T-cell (primary cell): ENCODE data around the gene RPS6KA2. TPM values are rescaled to one million over a fixed set of nuclear protein-coding genes. Genes with fewer than 3 reads are reported as not detected.

Experiments
- ATAC-seq, 4 experiments: fragments of 200-7000 bp in 3 of 4; fragments of 150-1000 bp in 1 of 4; cut with Tn5 transposase; replicated peaks in 1 of 4; 1 replicate in 3 of 4; 2 replicates in 1 of 4; pipeline ENCODE4 v1.10.0; 2021; ENCODE audit warnings: moderate library complexity in 3 of 4, mild to moderate bottlenecking in 2 of 4, moderate number of reproducible peaks in 1 of 4
- CTCF ChIA-PET, 2 donors: fragments of 300-600 bp; sonication (Branson Sonifier 250); formaldehyde crosslinking; loops; one replicate each; lab custom pipeline; 2022; ENCODE audit warnings: antibody characterized with exemption in 2 of 2; lab: Charles Lee
- POLR2A ChIA-PET, 2 donors: fragments of 300-600 bp; sonication (Branson Sonifier 250); formaldehyde crosslinking; loops; one replicate each; lab custom pipeline; 2022; ENCODE audit warnings: antibody characterized with exemption in 2 of 2; lab: Charles Lee
- DNase-seq, 35 experiments: peaks; one replicate each; pipeline versions ENCODE4 v3.0.0 to v3.0.0-alpha.2; 2013 to 2023
- H3K27ac ChIP-seq: one replicate; pipeline ENCODE4 v1.5.1; 2013; ENCODE audit warnings: low read length
- H3K27me3 ChIP-seq, 2 experiments: replicated peaks in 1 of 2; 1 replicate in 1 of 2; 2 replicates in 1 of 2; pipeline versions ENCODE4 v1.6.1 to v1.7.0; 2013; ENCODE audit warnings: low read length in 1 of 2, mixed read lengths in 1 of 2; ENCODE audit not compliant: control insufficient read depth in 2 of 2, insufficient read depth in 2 of 2; ENCODE audit errors: extremely low read depth in 1 of 2
- H3K36me3 ChIP-seq, 2 donors: 1 replicate in 1 of 2; 2 replicates in 1 of 2; pipeline versions ENCODE4 v1.6.1 to v1.7.0; 2013; ENCODE audit warnings: low read length in 1 of 2; ENCODE audit not compliant: control insufficient read depth in 2 of 2, insufficient read depth in 1 of 2; ENCODE audit errors: extremely low read depth in 1 of 2
- H3K4me1 ChIP-seq, 2 experiments: 1 replicate in 1 of 2; 2 replicates in 1 of 2; pipeline versions ENCODE4 v1.6.1 to v1.7.0; 2013; ENCODE audit warnings: low read length in 2 of 2, mixed read lengths in 1 of 2; ENCODE audit not compliant: insufficient read depth in 2 of 2, control insufficient read depth in 1 of 2; ENCODE audit errors: extremely low read depth in 1 of 2
- H3K4me3 ChIP-seq, 2 donors: 1 replicate in 1 of 2; 2 replicates in 1 of 2; pipeline versions ENCODE4 v1.5.1 to v1.7.0; 2013; ENCODE audit warnings: mild to moderate bottlenecking in 2 of 2, low read length in 1 of 2, moderate library complexity in 1 of 2; ENCODE audit not compliant: control insufficient read depth in 1 of 2; ENCODE audit errors: extremely low read depth in 1 of 2
- H3K9me3 ChIP-seq: 2 replicates; pipeline ENCODE4 v1.7.0; 2013
- H3K27ac Mint-ChIP-seq, 2 donors: one replicate each; pipeline ENCODE4 v1.8.0; 2020 to 2021; ENCODE audit warnings: mild to moderate bottlenecking in 2 of 2, mixed read lengths in 2 of 2
- H3K27me3 Mint-ChIP-seq, 2 donors: one replicate each; pipeline ENCODE4 v1.8.0; 2021 to 2022; ENCODE audit warnings: mixed read lengths in 2 of 2
- H3K36me3 Mint-ChIP-seq: one replicate; pipeline ENCODE4 v1.8.0; 2021; ENCODE audit warnings: mixed read lengths
- H3K4me1 Mint-ChIP-seq, 3 donors: one replicate each; pipeline ENCODE4 v1.8.0; 2020 to 2022; ENCODE audit warnings: mixed read lengths in 3 of 3, mild to moderate bottlenecking in 1 of 3
- H3K4me3 Mint-ChIP-seq, 3 donors: one replicate each; pipeline ENCODE4 v1.8.0; 2020 to 2022; ENCODE audit warnings: mild to moderate bottlenecking in 3 of 3, mixed read lengths in 3 of 3, moderate library complexity in 3 of 3
- H3K9me3 Mint-ChIP-seq, 3 donors: one replicate each; pipeline ENCODE4 v1.8.0; 2020 to 2022; ENCODE audit warnings: mixed read lengths in 3 of 3
- WGBS: methylation state at CpG from one replicate; pipeline ENCODE4 v1.1.5; 2013; ENCODE audit warnings: missing lambda C conversion rate; ENCODE audit not compliant: insufficient coverage; 5-methylcytosine and 5-hydroxymethylcytosine counted together
- total RNA-seq, 35 experiments: library from RNA in 6 of 35; stranded (reverse) in 6 of 35; fragments of 120-200 nt in 1 of 35; gene quantifications; one replicate each; pipeline versions ENCODE4 v1.2.1 to v1.2.4 and lab custom pipeline; 2013 to 2026

RPS6KA2 gene
- total RNA-seq, 5 donors from 2014 or later (not counting 1 experiment from before 2014, with no cell fraction given): 4.1 to 21.5 (median 12.4) TPM

DNA sequence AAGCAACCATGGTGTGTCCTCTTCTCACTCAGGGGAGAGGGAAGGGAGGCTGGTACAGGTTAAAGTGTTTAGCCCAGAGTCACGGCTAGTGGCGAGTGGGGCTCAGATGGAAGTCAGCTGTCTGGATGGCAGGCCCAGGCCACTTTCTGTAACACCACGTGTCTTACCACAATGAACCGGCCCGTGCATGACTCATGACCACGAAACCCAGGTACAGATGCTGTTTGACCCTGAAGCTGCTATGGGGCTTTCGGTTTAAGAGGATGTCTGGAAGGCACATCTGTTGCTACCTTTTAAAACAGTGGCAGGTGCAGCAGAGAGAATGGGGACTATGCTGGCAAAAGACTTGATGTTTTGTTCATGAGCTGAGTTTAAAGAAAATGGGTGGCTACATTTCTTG is 207.8 kb downstream of the RPS6KA2 start:
- WGBS: 0% methylated on average over 4 of the region's 7 CpGs
- Histone ChIP-seq H3K36me3 (peaks cover 0 to 7% of the 10 kb centered on the region in 2 donors), H3K27ac (peak overlapping the region; percentile 82), H3K4me1 (peaks cover 47 to 68% of the 10 kb centered on the region in 2 experiments), H3K9me3 (no peaks in the 10 kb centered on the region), H3K27me3 (no peaks in the 10 kb centered on the region), H3K4me3 (no peak overlapping the region)
- Mint-ChIP-seq H3K9me3 (peaks cover 4 to 15% (median 12%) of the 10 kb centered on the region in 3 donors), H3K4me1 (peaks cover 64 to 76% (median 72%) of the 10 kb centered on the region in 3 donors), H3K27me3 (no peaks in the 10 kb centered on the region), H3K27ac (peak overlapping the region; percentile 94 to 95), H3K36me3 (peaks cover 20% of the 10 kb centered on the region), H3K4me3 (peak overlapping the region; percentile 28 to 77 (median 43))
- ChIA-PET POLR2A (no interaction called here), CTCF (interaction anchor here in 1 of 2 donors (0.5 kb wide), 1 partner anchor 38 kb away, joined by 3 read pairs; no protein-coding TSS in a partner anchor)
- ATAC-seq (peak; percentile 31 to 64 (median 58)), DNase-seq (peak in 20 of 35 experiments; percentile 18 to 73 (median 36))

DNA sequence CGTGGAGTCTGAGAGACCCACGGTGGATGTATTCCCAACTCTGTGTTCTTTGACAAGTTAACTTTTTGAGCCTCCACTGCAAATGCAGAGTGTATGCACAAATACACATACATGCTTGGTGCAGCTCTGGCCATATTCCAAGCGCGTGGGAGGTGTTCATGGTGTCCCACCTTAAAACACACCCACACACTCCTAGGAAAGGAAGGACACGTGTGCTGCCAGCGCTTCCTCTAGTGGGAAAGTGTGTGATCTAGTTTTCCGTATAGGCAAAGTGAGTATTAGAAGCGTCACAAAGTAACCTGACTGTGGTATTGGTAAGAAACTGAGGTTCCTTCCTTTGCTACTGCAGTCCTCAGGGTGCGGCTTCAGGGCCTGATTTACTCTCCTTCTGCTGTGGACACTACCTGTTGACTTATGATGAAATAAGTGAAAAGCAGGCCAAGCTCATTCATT is 208.3 kb downstream of the RPS6KA2 start:
- POLR2A ChIA-PET: no interaction called here
- DNase-seq (peak in 3 of 35 experiments; percentile 12 to 47 (median 25)), ATAC-seq (no peak)
- H3K27ac Mint-ChIP-seq: peak overlapping the region; percentile 94 to 95
- H3K27me3 ChIP-seq: no peaks in the 10 kb centered on the region
- peak overlapping the region; percentile 82 for H3K27ac ChIP-seq
- H3K36me3 Mint-ChIP-seq: peaks cover 20% of the 10 kb centered on the region
- 17% methylated on average over 1 of the region's 9 CpGs for WGBS
- H3K9me3 Mint-ChIP-seq: peaks cover 4 to 15% (median 12%) of the 10 kb centered on the region in 3 donors
- H3K27me3 Mint-ChIP-seq: no peaks in the 10 kb centered on the region
- no peaks in the 10 kb centered on the region for H3K9me3 ChIP-seq
- CTCF ChIA-PET: interaction anchor here in 1 of 2 donors (0.7 kb wide), 1 partner anchor 16 kb away, joined by 5 read pairs; no protein-coding TSS in a partner anchor
- H3K4me3 Mint-ChIP-seq: peak overlapping the region in 2 of 3 donors; percentile 58 to 77
- peaks cover 53 to 70% of the 10 kb centered on the region in 2 experiments for H3K4me1 ChIP-seq
- no peak overlapping the region for H3K4me3 ChIP-seq
- peaks cover 70 to 81% (median 77%) of the 10 kb centered on the region in 3 donors for H3K4me1 Mint-ChIP-seq
- H3K36me3 ChIP-seq: peaks cover 0 to 7% of the 10 kb centered on the region in 2 donors

DNA sequence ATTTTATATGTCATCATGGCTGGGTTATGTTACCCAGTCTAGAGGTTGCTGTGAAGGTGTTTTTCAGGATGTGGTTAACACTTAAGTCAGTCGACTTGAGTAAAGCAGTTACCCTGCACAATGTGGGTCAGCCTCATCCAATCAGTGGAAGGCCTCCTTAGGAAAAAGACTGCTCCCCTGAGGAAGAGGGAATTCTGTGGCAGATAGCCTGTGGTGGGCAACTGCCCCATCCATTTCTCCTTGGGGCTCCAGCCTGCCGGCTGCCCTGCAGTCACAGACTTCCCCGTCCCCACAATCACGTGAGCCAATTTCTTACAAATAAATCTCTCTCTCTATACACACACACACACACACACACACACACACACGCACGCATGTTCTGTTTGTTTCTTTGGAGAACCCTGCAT is 209.8 kb downstream of the RPS6KA2 start:
- H3K27ac Mint-ChIP-seq: peak overlapping the region; percentile 94 to 95
- no peak overlapping the region for H3K4me3 ChIP-seq
- H3K4me3 Mint-ChIP-seq: peak overlapping the region; percentile 51 to 77 (median 55)
- DNase-seq (peak; percentile 45 to 88 (median 62)), ATAC-seq (peak; percentile 81 to 91 (median 82))
- WGBS: 0% methylated on average over 1 of the region's 6 CpGs
- H3K4me1 Mint-ChIP-seq: peaks cover 82 to 92% (median 91%) of the 10 kb centered on the region in 3 donors
- H3K9me3 Mint-ChIP-seq: peaks cover 4 to 15% (median 12%) of the 10 kb centered on the region in 3 donors
- ChIA-PET POLR2A (no interaction called here), CTCF (interaction anchor here in 1 of 2 donors (0.6 to 0.8 kb wide), 2 partner anchors 18 to 36 kb away, joined by 3 to 5 read pairs; no protein-coding TSS in a partner anchor)
- no peaks in the 10 kb centered on the region for H3K9me3 ChIP-seq
- H3K27ac ChIP-seq: peak overlapping the region; percentile 82
- peaks cover 60 to 84% of the 10 kb centered on the region in 2 experiments for H3K4me1 ChIP-seq
- H3K36me3 ChIP-seq: peaks cover 0 to 4% of the 10 kb centered on the region in 2 donors
- no peaks in the 10 kb centered on the region for H3K27me3 ChIP-seq
- peaks cover 20% of the 10 kb centered on the region for H3K36me3 Mint-ChIP-seq
- no peaks in the 10 kb centered on the region for H3K27me3 Mint-ChIP-seq

DNA sequence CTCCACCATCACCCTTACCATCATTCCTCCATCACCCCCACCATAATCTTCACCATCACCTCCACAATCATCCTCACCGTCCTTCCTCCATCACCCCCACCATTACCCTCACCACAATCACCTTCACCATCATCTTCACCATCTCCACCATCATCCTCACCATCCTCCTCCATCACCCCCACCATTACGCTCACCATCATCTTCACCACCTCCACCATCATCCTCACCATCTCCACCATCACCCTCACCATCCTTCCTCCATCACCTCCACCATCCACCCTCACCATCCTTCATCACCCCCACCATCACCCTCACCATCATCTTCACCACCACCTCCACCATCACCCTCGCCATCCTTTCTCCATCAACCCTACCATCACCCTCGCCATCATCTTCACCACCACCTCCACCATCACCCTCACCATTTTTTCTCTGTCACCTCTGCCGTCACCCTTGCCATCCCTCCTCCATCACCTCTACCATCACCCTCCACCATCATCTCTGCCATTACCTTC is 211.2 kb downstream of the RPS6KA2 start:
- H3K27me3 ChIP-seq: no peaks in the 10 kb centered on the region
- ATAC-seq (no peak), DNase-seq (no peak)
- POLR2A ChIA-PET: no interaction called here
- peaks cover 4 to 15% (median 12%) of the 10 kb centered on the region in 3 donors for H3K9me3 Mint-ChIP-seq
- no peaks in the 10 kb centered on the region for H3K9me3 ChIP-seq
- no peaks in the 10 kb centered on the region for H3K27me3 Mint-ChIP-seq
- peaks cover 0 to 2% of the 10 kb centered on the region in 2 donors for H3K36me3 ChIP-seq
- H3K4me1 Mint-ChIP-seq: peaks cover 96 to 98% (median 98%) of the 10 kb centered on the region in 3 donors
- CTCF ChIA-PET: interaction anchor here in 1 of 2 donors (0.7 kb wide), 1 partner anchor 28 kb away, joined by 10 read pairs; no protein-coding TSS in a partner anchor
- H3K27ac ChIP-seq: peak overlapping the region; percentile 82
- H3K36me3 Mint-ChIP-seq: peaks cover 20% of the 10 kb centered on the region
- peaks cover 69 to 92% of the 10 kb centered on the region in 2 experiments for H3K4me1 ChIP-seq
- peak overlapping the region; percentile 94 to 95 for H3K27ac Mint-ChIP-seq
- no peak overlapping the region for H3K4me3 ChIP-seq
- peak overlapping the region; percentile 42 to 77 (median 58) for H3K4me3 Mint-ChIP-seq
- WGBS: 72% methylated on average over 5 of the region's 5 CpGs

DNA sequence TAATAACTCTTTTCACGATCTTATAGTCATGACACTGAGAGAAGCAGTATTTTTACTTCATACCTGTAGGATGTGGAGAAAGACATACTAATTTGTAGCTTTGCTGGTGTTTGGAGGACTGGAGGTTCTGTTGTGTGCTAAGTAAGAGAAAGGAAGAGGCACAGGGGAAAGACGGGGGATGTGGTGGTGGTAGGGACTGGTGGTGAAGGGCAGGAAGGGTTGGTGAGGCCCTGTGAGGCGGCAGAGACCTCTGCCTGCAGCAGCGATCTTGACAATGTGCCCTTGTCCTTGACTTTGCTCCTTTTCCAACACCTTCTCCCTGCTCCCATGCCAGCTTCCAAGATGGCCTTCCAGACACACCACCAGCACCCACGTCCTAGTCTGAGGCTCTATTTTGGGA is 211.7 kb downstream of the RPS6KA2 start:
- POLR2A ChIA-PET: interaction anchor here in 1 of 2 donors (0.6 kb wide), 1 partner anchor 285 kb away, joined by 3 read pairs; no protein-coding TSS in a partner anchor
- H3K36me3 Mint-ChIP-seq: peaks cover 20% of the 10 kb centered on the region
- peaks cover 0 to 2% of the 10 kb centered on the region in 2 donors for H3K36me3 ChIP-seq

DNA sequence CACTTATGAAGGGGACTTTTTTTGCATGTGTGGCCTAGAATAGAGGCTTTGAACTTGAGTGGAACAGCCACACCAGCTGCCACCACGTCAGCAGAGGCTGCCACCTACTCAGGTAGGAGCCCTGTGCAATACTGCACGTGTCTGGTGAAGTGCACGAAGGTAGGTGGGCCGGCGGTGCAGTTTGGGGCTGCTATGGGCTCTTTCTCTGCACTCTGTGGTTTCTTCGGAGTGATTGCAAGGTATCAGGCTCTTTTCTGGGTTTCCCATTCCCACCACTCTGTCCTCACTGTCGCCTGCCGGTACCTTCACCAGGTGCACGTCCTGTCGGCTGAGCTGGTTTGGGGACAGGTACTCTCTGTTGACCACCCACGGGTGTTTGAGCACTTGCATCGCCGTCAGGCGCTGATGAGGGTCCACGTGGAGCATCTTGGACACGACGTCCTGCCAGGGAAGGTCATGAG is 213.5 kb downstream of the RPS6KA2 start:
- peak in 20 of 35 experiments; percentile 10 to 58 (median 26) for DNase-seq
- Mint-ChIP-seq H3K36me3 (peaks cover 20% of the 10 kb centered on the region), H3K9me3 (peaks cover 4 to 15% (median 12%) of the 10 kb centered on the region in 3 donors), H3K27ac (peak overlapping the region; percentile 83 to 94), H3K4me1 (peaks cover 90 to 95% (median 95%) of the 10 kb centered on the region in 3 donors), H3K4me3 (peak overlapping the region; percentile 21 to 77 (median 59)), H3K27me3 (no peaks in the 10 kb centered on the region)
- WGBS: 55% methylated on average over 8 of the region's 17 CpGs
- Histone ChIP-seq H3K4me1 (peaks cover 59 to 80% of the 10 kb centered on the region in 2 experiments), H3K9me3 (no peaks in the 10 kb centered on the region), H3K27ac (peak overlapping the region; percentile 21), H3K4me3 (no peak overlapping the region), H3K36me3 (no peaks in the 10 kb centered on the region), H3K27me3 (no peaks in the 10 kb centered on the region)
- peak in 1 of 4 experiments; percentile 24 for ATAC-seq
- ChIA-PET POLR2A (interaction anchor here in 1 of 2 donors (0.6 kb wide), 1 partner anchor 76 kb away, joined by 3 read pairs; no protein-coding TSS in a partner anchor), CTCF (interaction anchor here in 1 of 2 donors (1.2 kb wide), 1 partner anchor 13 kb away, joined by 3 read pairs; no protein-coding TSS in a partner anchor)

More for the DNA sequence above, 211.7 kb downstream of the RPS6KA2 start:
- H3K4me3 Mint-ChIP-seq: peak overlapping the region; percentile 42 to 77 (median 58)
- H3K4me1 Mint-ChIP-seq: peaks cover 98 to 99% (median 98%) of the 10 kb centered on the region in 3 donors
- peak; percentile 26 to 72 (median 49) for DNase-seq
- peaks cover 75 to 92% of the 10 kb centered on the region in 2 experiments for H3K4me1 ChIP-seq
- H3K9me3 ChIP-seq: no peaks in the 10 kb centered on the region
- H3K27me3 Mint-ChIP-seq: no peaks in the 10 kb centered on the region
- ATAC-seq: peak; percentile 41 to 56 (median 52)
- peak overlapping the region; percentile 94 to 95 for H3K27ac Mint-ChIP-seq
- H3K9me3 Mint-ChIP-seq: peaks cover 4 to 15% (median 12%) of the 10 kb centered on the region in 3 donors
- CTCF ChIA-PET: interaction anchor here in 1 of 2 donors (0.7 kb wide), 1 partner anchor 29 kb away, joined by 10 read pairs; no protein-coding TSS in a partner anchor
- peak overlapping the region; percentile 82 for H3K27ac ChIP-seq
- no peaks in the 10 kb centered on the region for H3K27me3 ChIP-seq
- WGBS: no CpG with 5 or more reads among the region's 5 CpGs
- H3K4me3 ChIP-seq: peak overlapping the region in 1 of 2 donors; percentile 42
